HG03520 (cell line): Measurements from ENCODE around the gene DLGAP1.

ENCODE experiments used
- ATAC-seq: cut with Tn5 transposase; IDR thresholded peaks from one replicate; pipeline ENCODE4 v1.9.1; 2021; ENCODE audit warnings: mild to moderate bottlenecking, moderate library complexity; ENCODE audit not compliant: unreplicated experiment

Gene DLGAP1

DNA sequence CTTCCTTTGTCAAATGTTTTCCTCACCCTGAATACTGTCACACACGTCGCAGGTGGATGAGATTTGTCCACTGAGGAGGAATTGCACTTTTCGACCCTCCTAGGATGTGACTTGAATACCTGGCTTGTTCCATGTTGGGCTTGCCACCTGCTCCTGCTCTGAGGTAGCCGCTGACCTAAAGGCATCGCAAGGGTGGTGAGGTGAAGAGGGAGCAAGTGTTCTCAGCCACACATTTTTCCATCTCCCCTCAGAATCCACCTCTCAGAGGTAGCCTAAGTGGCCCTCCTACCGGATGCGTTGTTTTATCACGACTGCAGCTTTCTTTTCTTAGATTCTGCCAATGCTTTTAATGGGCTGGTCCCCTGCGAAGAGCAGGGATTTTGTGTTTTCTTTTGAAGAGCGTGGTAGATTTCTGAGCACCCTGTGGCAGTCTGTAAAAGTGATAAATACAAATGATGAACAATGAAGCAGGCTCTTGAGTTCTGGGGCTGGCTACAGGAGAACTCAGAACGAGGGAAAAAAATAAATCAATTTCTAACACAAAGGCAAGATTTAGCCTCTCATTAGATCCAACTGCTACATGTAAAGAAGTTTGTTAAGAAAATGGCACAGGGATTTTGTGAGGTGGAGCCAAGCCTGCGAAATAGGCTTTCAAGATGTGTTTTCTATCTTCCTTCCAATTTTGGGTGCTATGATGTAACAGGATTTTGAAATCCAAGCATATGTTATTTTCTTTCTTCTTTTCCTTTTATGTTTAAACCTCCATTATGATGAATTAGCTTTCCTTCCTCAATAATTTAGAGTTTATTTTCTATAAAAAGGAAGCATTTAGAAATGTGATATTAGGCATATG is 618.4 kb downstream of the DLGAP1 start:
- ATAC-seq = no peak

DNA sequence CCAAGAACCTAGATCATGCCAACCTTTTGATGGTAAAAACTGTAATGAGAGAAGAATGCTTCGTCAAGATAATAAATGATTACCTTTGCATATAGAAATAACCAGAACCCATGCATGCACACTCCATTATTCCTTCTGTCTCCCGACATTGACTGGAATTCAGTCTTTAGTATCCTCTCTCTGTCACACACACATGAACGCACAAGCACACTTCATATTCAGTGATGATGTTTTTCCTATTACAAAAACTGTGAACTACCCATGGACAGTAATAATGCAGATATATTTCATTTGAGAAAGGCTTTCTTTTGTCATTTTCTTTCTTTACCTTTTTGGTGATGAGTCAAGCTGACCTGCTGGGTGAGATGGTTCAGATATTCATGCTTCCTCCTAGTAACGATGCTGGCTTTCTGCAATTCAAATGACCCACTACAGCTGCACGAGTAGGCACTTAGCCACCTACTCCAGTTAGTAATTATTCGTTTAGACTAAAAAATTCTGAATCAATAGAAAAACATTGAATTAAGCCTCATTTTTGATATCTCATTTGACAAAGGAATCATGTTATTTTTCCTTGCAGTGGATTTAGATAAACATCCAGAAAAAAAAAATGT is 623.0 kb downstream of the DLGAP1 start:
- no peak for ATAC-seq

DNA sequence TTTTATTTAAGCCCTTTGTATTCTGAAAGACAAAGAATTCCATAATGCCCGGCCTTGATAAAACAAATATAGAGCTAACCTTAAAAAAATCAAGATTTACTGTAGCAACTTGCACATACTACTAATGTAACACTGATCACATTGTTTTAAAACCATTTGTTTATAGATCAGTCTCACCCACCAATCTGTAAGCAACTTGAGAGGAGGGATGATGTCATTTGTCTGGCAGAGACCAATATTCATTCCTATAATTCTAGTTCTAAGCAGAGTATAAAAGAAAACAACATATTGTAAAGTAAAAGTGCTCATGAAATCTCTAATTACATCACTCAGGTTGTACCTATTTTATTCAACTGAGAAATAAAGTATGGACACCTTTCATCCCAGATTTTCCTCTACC is 624.5 kb downstream of the DLGAP1 start:
- no peak for ATAC-seq

DNA sequence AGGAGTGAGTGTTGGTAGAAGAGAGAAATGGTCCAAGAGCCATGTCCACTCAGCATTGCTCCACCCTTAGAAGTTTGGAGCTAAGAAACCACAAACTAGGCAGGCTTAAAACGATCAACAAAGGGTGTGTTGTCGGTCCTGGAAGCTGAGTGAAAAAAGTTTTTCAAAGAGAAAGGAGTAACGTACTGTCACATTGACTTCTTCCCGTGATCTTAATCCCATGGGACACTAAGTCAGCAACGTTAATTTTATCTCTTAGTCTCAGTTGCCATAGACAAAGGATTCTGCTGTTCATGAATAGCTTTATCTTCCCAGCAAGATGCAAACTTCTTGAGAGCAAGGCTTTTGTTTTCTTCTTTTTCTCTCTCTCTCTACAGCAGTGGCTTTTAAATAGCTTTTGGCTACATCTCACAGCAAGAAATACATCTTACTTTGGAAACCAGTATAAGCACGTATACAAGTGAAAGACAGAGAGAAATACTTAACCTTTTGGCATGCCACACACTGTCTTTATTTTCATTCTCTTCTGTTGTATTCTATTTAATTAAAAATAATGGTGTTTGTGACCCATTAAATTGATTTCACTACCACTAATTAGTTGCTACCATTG is 627.8 kb downstream of the DLGAP1 start:
- ATAC-seq = no peak

DNA sequence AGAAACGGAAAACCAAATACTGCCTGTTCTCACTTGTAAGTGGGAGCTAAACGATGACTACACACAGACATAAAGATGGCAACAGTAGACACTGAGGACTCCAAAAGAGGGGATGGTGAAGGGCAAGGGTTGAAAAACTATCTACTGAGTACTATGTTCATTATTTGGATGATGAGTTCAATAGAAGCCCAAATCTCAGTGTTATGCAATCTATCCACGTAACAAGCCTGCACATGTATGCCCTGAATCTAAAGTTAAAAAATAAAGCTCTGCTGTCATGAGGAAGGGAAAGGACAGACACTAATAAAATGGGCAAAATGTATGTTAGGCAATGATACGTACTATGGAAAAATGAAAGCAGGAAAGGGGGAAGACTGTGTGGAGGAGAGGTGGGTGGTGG is 629.1 kb downstream of the DLGAP1 start:
- no peak for ATAC-seq

DNA sequence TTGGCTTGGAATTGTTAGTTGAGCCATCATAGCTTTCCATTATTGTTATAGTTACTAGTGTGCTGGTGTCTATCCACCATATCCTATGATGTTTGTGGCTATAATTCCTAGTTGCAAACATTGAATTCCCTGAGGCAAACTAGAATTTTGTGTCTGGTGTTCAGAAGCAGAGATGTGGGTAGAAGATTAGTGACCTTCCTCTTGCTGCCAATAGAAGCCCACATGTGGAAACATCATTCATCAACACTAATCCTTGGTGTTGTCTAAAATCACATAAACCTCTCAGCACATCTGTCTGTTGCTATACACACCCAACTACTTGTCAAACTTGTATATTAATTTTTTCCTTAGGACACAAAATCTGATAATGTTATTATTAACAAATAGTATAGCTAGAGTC is 631.0 kb downstream of the DLGAP1 start:
- ATAC-seq = no peak

DNA sequence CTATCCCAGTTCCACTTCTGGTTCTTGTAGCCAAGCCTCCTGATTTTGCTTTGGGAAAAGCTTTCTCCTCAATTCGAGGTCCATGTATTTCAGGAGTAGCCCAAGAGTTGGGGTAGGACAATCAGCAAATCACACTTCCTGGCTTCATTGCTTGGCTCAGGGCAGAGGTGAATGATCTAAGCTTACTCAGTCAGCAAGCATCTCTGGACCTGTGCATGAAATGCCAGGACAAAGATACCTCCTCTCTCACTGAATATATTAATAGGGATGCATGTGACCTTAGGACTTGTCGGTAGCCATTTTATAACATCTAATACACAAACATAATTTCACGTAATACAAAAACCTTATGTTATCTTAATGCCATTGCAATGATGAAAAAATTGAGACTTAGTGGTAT is 632.0 kb downstream of the DLGAP1 start:
- ATAC-seq = no peak

DNA sequence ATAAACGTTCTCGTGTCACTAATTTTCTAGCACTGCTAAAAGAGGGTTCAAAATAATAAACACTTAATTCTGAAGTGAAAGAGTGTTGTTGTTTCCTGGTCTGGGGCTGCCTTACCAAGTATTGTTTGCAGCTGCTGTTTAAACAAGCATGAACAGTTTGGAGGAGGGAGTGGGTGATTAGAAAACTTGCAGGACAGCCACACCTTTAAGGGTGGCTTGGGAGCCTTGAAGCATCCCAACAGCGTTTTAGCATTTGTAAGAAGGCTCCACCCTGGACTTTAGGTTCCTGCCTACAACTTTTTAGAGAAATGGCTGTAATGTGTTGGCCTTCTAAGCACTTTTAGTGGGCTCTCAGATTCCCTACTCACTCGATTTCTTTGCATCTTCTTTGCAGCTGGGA is 633.6 kb downstream of the DLGAP1 start:
- ATAC-seq = no peak

DNA sequence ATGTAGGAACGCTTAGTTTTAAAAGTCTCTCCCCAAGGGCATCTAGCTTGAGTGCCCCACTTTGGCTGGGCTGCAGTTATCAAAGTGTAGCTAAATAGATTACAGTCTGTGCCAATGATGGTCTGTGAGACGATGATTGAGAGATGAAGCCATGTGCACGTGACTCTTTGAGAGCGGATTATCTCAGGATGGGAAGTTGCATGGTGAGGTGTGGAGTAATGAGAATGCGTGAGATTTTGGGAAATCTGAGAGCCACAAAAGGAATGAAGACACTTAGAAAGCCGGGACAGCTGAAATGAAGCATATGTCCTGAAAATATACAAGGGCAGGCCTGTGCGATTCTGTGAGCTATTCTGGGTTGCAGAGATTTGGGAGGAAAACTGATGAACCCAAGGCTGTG is 635.1 kb downstream of the DLGAP1 start:
- ATAC-seq = no peak

DNA sequence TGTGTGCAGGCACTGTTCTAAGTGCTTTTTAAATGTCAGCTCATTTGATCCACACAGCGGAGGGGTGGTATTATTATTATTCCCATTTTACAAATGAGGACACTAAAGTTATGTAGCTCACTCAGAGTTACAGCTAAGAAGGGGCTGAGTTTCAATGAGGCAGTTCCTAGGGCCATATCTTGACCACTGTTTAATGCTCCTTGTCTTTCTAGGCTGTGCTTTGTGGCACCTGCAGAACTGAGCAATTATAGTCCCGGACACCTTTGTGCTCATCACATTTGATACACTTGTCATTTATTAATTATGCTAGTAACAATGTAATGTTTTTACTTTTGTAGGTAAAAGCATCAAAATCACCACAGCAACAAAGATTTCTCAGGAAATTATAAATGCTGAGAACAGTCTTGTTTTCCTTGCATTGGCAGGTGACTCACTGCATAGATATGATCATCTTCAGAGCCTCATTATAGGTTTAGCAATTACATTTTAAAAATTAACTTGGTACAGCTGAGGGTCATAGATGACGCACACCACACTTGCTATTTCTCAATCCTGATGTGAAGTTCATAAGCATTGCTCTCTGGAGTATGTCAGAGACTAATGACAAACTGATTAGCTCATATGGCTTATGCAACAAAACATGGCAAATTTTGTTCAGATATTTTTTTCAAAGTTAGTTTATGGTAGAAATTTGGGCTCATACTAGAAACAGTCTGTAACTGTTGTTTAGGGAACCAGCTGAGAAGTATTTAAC is 638.3 kb downstream of the DLGAP1 start:
- ATAC-seq = no peak

DNA sequence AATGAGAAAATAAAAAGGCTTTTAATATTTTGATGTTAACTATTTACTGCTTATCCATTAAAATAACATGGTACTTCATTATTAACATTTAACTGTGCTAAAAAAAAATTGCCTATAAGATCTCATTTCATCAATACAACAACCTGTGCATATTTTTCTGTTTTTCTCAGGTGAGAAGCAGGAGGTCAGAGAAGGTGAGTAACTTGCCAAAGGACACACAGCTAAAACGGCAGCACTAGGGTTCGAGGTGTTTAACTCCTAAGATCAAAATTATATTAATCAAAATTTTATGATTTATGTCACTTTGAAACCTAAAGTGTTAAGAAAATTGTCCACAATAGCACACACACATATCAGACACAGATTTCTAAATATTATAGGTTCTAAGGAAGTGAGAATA is 639.1 kb downstream of the DLGAP1 start:
- ATAC-seq = no peak

DNA sequence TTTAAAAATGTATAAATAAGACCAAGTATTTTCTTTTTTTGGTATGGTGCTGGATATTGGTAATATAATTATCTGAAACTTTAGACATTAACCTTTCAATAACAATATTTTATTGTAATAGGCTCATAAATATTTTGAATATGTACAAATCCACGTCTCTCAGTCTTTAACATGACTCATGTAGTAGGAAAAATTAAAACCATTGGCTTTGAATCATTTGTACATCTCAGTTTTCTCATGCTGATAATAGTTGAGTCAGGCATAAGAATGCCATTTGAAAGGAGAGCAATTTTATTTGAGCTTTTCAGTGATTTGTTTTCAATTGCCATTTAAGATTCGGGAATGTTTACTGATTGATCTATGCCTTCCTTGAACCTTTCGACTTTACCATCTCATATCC is 640.3 kb downstream of the DLGAP1 start:
- ATAC-seq = no peak

DNA sequence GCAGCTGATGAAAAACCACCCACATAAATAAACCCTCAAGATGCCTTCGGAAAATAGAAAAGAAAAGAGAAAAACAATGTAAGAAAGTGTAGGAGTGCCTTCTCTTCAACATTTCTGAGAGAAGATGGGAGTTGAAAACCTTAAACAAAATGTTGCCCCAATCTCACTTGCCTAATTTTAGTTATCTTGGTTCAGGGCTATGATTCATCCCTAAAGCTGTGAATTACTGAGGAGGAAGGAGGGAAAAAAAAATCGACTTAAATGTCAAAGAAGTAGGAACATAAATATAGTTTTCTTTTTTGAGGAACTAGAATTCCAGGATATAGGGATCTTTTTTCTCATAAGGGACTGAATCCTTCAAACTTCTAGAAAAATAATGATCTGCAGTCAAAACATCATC is 644.8 kb downstream of the DLGAP1 start:
- ATAC-seq = no peak

DNA sequence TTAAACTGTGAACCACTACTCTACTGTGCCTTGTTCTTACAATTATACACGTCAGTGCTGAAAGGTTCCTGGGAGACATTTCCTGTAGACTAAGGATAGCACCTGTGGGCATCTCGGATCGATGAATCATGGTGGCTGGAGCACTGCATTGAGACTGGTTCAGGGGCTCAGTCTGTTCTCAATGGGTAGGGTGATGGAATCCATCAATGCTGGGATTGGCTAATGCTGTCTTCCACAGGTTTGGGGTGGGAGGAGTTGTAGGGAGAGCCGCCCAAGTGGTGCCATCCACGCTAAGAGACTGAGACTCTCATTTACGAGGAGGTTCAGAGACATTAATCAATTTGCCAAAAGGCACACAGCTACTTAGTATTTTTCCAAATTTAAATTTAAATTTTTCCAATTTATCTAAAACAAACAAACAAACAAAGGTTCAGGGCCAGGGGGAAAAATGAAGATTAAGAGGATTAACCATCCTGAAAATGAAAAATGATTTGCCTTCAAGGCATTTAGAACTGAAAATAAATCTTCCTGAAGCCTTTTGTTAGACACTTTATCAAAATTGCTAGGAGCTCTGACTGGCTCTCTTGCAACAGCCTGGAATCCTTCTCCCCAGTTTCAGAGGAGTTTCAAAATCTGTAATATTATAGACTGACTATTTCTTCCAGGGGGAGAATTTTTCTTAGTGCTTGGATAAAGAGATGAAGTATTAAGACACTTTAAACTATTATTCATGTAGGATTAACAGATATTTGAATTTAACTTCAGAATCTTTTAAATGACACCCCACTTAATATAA is 645.9 kb downstream of the DLGAP1 start:
- no peak for ATAC-seq

DNA sequence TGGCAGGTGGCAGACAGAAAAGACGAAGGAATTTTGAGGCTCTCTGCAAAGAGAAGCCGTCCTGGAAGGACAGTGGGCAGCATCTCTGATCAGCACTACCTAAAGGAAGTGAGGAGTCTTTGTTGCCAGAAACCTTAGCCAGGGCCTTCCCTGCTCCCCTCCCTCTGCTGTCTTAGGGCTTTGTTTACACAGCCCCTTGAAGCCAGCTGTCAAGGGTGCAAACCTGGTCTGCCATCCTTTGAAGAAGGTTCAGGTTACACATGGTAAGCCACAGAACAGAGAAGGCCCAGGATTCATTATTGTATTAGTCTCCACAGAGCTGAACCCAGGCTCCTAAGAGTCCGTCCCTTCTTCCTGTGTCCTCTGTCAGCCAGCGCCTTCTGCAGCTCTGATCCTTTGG is 648.5 kb downstream of the DLGAP1 start:
- no peak for ATAC-seq

DNA sequence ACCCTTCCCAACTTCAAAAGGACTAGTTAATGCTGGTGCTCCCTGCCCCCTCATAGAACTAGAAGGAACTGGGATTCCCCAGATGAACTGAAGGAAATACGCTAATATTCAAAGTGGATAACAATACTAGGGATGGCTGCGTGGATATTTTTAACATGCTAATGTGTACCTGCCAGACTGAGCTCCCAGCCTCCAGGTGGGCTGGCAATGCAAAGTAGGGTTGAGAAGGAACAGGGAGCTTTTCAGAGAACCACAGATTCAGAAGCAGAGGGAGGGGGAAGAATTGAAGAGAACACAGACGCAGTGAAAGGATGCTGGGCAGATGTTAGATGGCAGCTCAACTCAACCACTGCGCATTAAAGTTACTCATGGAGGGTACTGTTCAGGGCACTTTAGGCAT is 650.8 kb downstream of the DLGAP1 start:
- no peak for ATAC-seq

DNA sequence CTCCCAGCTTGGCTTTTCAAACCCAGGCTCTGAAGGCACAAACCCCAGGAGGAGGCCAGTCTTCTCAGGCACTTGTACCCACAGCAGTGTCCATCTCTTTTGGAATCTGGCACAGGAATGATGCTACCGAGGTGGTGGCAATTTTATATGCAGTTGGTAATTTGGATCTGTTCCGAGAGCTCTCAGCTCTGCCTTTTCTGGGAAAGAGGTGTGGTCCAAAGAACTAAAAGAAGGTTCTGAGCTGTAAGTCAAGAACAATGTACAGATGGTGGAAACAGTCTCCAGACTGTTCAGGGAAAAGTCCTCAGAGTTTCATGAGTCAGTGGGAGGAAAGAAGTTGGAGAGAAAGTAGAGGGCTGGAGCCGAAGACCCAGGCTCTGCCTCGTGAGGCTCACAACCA is 651.8 kb downstream of the DLGAP1 start:
- no peak for ATAC-seq

DNA sequence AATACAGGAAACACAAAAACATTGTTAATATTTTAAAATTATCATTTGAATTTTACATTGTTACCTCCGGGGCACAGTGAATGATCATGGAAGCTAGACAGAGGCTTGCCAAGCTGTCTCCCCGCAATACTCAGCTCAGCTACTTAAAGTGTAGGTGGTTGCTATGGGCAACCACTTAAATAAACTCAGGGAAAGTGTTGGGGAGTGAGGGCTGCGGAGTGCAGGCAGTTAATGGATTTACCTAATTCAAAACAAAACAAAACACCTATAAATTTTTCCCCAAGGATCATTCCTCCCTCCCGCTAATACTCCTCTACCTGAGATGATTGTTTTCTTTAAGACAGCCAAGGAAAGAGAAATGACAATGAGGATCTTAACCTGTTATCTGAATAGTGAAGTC is 655.6 kb downstream of the DLGAP1 start:
- ATAC-seq = no peak

DNA sequence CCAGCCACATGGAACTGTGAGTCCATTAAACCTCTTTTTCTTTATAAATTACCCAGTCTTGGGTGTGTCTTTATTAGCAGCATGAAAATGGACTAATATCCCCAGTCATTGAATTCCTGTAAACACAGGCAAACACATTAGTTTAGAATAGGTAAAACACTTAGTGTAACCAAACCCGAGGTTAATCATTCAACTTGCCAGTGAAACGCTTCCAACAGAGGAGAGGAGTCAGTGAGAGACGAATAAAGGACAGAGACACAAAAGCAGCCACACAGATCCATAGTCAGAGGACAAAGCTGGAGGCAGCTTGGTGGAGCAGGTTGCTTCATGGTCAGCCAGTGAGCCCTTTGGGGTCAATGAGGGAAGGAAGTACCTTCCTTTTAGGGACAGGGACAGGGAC is 657.1 kb downstream of the DLGAP1 start:
- no peak for ATAC-seq

DNA sequence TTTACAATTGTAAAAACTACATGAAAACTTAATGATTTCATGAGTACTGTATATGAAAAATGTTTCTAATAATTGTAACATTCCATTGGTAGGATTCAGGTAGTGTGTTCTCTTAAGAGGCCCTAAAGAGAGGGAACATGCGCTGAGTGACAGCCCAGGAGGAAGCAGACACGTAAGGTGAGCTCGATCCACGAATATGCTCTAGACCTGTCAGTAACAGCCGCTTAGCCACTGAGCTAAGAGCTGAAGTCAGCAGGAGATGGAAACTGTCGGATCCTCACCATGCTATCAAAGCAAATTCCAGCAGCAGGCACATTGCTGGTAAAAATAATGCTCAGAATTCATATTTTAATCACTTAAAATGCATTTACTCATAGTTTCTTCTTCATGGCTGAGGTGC is 658.7 kb downstream of the DLGAP1 start:
- no peak for ATAC-seq
